Endothelial cell of umbilical vein (primary cell): ENCODE data around the gene GCDH. TPM values are rescaled to one million over a fixed set of nuclear protein-coding genes. Genes with fewer than 3 reads are reported as not detected.

Experiments
- BruUV-seq: library from RNA; stranded (reverse); fragments of 400-500 nt; replicated peaks from 2 replicates; lab custom pipeline; 2021; lab: Mats Ljungman, UMichigan
- CTCF ChIA-PET: fragments of 300-600, 350-600 bp; sonication (Branson Sonifier 250); formaldehyde crosslinking; loops from one replicate; lab custom pipeline; 2021; ENCODE audit warnings: antibody characterized with exemption, inconsistent platforms; lab: Charles Lee
- POLR2A ChIA-PET: fragments of 300-600, 350-600 bp; sonication (Branson Sonifier 250); formaldehyde crosslinking; loops from one replicate; lab custom pipeline; 2021; ENCODE audit warnings: antibody characterized with exemption, inconsistent platforms; lab: Charles Lee
- DNase-seq: peaks from one replicate; pipeline ENCODE4 v3.0.0-alpha.2; 2011; ENCODE audit warnings: low read depth, low spot score
- FAIRE-seq: peaks from 2 replicates; lab custom pipeline; 2011; peaks lifted over from hg19 to GRCh38; lab: Jason Lieb, UNC
- H2AFZ ChIP-seq: 2 replicates; pipeline ENCODE4 v1.6.0; 2012; ENCODE audit warnings: low read depth, low read length, control low read depth, inconsistent platforms
- H3K27ac ChIP-seq: 2 replicates; pipeline ENCODE4 v1.5.1; 2011; ENCODE audit warnings: low read depth, mild to moderate bottlenecking, control low read depth, low read length, moderate library complexity; ENCODE audit not compliant: insufficient read depth
- H3K27me3 ChIP-seq, 2 experiments: 2 replicates each; pipeline versions ENCODE4 v1.6.0 to v1.6.1; 2011; ENCODE audit warnings: low read length in 2 of 2, mixed read lengths in 1 of 2; ENCODE audit not compliant: control insufficient read depth in 2 of 2, insufficient read depth in 2 of 2
- H3K36me3 ChIP-seq, 2 experiments: 2 replicates in 1 of 2; 3 replicates in 1 of 2; pipeline ENCODE4 v1.5.1; 2011; ENCODE audit warnings: low read length in 2 of 2, mild to moderate bottlenecking in 1 of 2, moderate library complexity in 1 of 2; ENCODE audit not compliant: control insufficient read depth in 2 of 2, insufficient read depth in 2 of 2; ENCODE audit errors: extremely low read depth in 1 of 2
- H3K4me1 ChIP-seq: 3 replicates; pipeline ENCODE4 v1.5.1; 2011; ENCODE audit warnings: mild to moderate bottlenecking, low read length; ENCODE audit not compliant: control insufficient read depth, insufficient read depth; ENCODE audit errors: extremely low read depth
- H3K4me2 ChIP-seq: 2 replicates; pipeline ENCODE4 v1.6.1; 2011; ENCODE audit warnings: low read length, control low read depth, mixed read lengths; ENCODE audit not compliant: insufficient read depth
- H3K4me3 ChIP-seq, 3 experiments: fragments of 200-600 bp in 1 of 3; sonication (generic), shearing (Covaris generic) in 1 of 3; replicated peaks in 1 of 3; 2 replicates each; pipeline ENCODE4 v1.5.1; 2011 to 2016; ENCODE audit warnings: control low read depth in 3 of 3, low read length in 3 of 3, mild to moderate bottlenecking in 2 of 3, inconsistent platforms in 1 of 3, low read depth in 1 of 3, moderate library complexity in 1 of 3; ENCODE audit not compliant: insufficient read depth in 1 of 3
- H3K79me2 ChIP-seq: 2 replicates; pipeline ENCODE4 v1.6.0; 2012; ENCODE audit warnings: low read length, inconsistent platforms; ENCODE audit not compliant: control insufficient read depth, insufficient read depth
- H3K9ac ChIP-seq: replicated peaks from 2 replicates; pipeline ENCODE3; 2011; ENCODE audit warnings: low read length, control low read depth; ENCODE audit not compliant: insufficient read depth; ENCODE audit errors: extremely low read depth
- H3K9me1 ChIP-seq: replicated peaks from 3 replicates; pipeline ENCODE4 v1.6.0; 2011; ENCODE audit warnings: mild to moderate bottlenecking, low read length; ENCODE audit not compliant: control insufficient read depth, insufficient read depth; ENCODE audit errors: extremely low read depth
- H3K9me3 ChIP-seq: replicated peaks from 2 replicates; pipeline ENCODE4 v1.5.1; 2012; ENCODE audit warnings: low read length, inconsistent platforms; ENCODE audit not compliant: control insufficient read depth, insufficient read depth
- H4K20me1 ChIP-seq: replicated peaks from 2 replicates; pipeline ENCODE3; 2011; ENCODE audit warnings: mild to moderate bottlenecking, low read length; ENCODE audit not compliant: control insufficient read depth, insufficient read depth; ENCODE audit errors: extremely low read depth
- CTCF ChIP-seq, 2 donors: IDR thresholded peaks; 1 replicate in 1 of 2; 2 replicates in 1 of 2; pipeline ENCODE4 v1.5.1; 2011; ENCODE audit warnings: low read length in 2 of 2, mild to moderate bottlenecking in 2 of 2, moderate library complexity in 2 of 2, control low read depth in 1 of 2, inconsistent platforms in 1 of 2, low read depth in 1 of 2; ENCODE audit not compliant: insufficient read depth in 1 of 2; ENCODE audit errors: extremely low read depth in 1 of 2
- EZH2 ChIP-seq: IDR thresholded peaks from 2 replicates; pipeline ENCODE4 v1.6.1; 2012; ENCODE audit warnings: borderline replicate concordance, low read depth, mild to moderate bottlenecking, moderate library complexity, low read length, inconsistent platforms; ENCODE audit not compliant: severe bottlenecking
- FOS ChIP-seq: IDR thresholded peaks from 2 replicates; pipeline ENCODE4 v1.6.1; 2011; ENCODE audit warnings: mild to moderate bottlenecking, low read length, moderate library complexity, borderline replicate concordance; ENCODE audit not compliant: insufficient read depth
- GATA2 ChIP-seq: IDR thresholded peaks from 2 replicates; pipeline ENCODE4 v1.7.0; 2011; ENCODE audit warnings: low read depth, mild to moderate bottlenecking, moderate library complexity, mixed read lengths, low read length; ENCODE audit not compliant: insufficient read length, insufficient read depth
- JUN ChIP-seq: IDR thresholded peaks from 2 replicates; pipeline ENCODE4 v1.6.1; 2011; ENCODE audit warnings: borderline replicate concordance, low read depth; ENCODE audit not compliant: insufficient read length, insufficient read depth
- MAX ChIP-seq: IDR thresholded peaks from 2 replicates; pipeline ENCODE4 v1.6.1; 2011; ENCODE audit not compliant: insufficient read depth, insufficient read length
- MYC ChIP-seq: IDR thresholded peaks from one replicate; pipeline ENCODE4 v1.6.1; 2011; ENCODE audit warnings: mild to moderate bottlenecking, low read depth, low read length
- POLR2A ChIP-seq: IDR thresholded peaks from 2 replicates; pipeline ENCODE4 v1.6.1; 2012; ENCODE audit warnings: low read depth, mild to moderate bottlenecking, control low read depth, low read length
- POLR2AphosphoS5 ChIP-seq: IDR thresholded peaks from 2 replicates; pipeline ENCODE4 v1.6.1; 2012; ENCODE audit warnings: low read depth, mild to moderate bottlenecking, control low read depth, low read length, moderate library complexity; ENCODE audit not compliant: insufficient read depth
- dilution Hi-C: fragments of 300-500 bp; cut with MboI; formaldehyde crosslinking; loops from one replicate; pipeline ENCODE4 v1.15.0; 2019; ENCODE audit warnings: low sequenced_read_pairs; ENCODE audit not compliant: extremely low pct_ligation_motif_present
- intact Hi-C: fragments of 100-400 bp; cut with micrococcal nuclease; formaldehyde crosslinking; loops from one replicate; pipeline ENCODE4 v1.10.0; 2022
- polyA plus RNA-seq, 4 experiments: library from polyadenylated mRNA; depleted of rRNA in 3 of 4; stranded (reverse) in 3 of 4; unstranded in 1 of 4; fragments of >200 nt; gene quantifications; 2 replicates each; pipeline versions ENCODE4 v1.2.1 to v1.2.3, GENCODE V29; 2011 to 2012; ENCODE audit warnings: missing spikeins in 1 of 4
- total RNA-seq: library from RNA; stranded (reverse); gene quantifications from 2 replicates; pipeline ENCODE4 v1.2.3, GENCODE V29; 2021

Gene GCDH
- total and polyA plus RNA-seq, 2 donors (not counting 3 experiments of a cell fraction or from before 2014, with no cell fraction given) = 27.3 to 35.8 TPM

- no peak for TF ChIP-seq CTCF (IDR thresholded peaks at IDR 0.05; ENCODE audit: extremely low read depth in 1 of 2, insufficient read depth in 1 of 2, low read depth in 1 of 2, low read length in 2 of 2)
- no peak for TF ChIP-seq POLR2A
- no peak for TF ChIP-seq MAX
- TF ChIP-seq MYC = no peak
- no peak for TF ChIP-seq JUN
- no peak for TF ChIP-seq EZH2
- TF ChIP-seq POLR2AphosphoS5 = no peak
- TF ChIP-seq GATA2 = no peak
- TF ChIP-seq FOS = no peak
- H3K9me3 ChIP-seq = no peaks in the 10 kb centered on the region
- H3K4me3 ChIP-seq = no peak overlapping the region
- BruUV-seq = no TSS peak
- no peaks in the 10 kb centered on the region for H4K20me1 ChIP-seq
- no peaks in the 10 kb centered on the region for H3K9me1 ChIP-seq
- ChIA-PET POLR2A (interaction anchor here (1.6 kb wide), 1 partner anchor 9 kb away, joined by 6 read pairs; the partner anchor contains the start of gene RAD23A), CTCF (no interaction called here)
- dilution Hi-C loops (no loop called here), intact Hi-C loops (loop anchor here (10.0 kb wide), 1 partner anchor 152 kb away; no protein-coding TSS in a partner anchor)
- H3K27me3 ChIP-seq = no peaks in the 10 kb centered on the region
- H3K9ac ChIP-seq = no peak overlapping the region
- no peak for DNase-seq
- H3K36me3 ChIP-seq = peaks cover 13 to 19% of the 10 kb centered on the region in 2 experiments
- H3K27ac ChIP-seq = no peak overlapping the region
- H2AFZ ChIP-seq = no peak overlapping the region
- peaks cover 49% of the 10 kb centered on the region for H3K79me2 ChIP-seq
- no peak overlapping the region for H3K4me2 ChIP-seq
- FAIRE-seq = no peak
- peaks cover 33% of the 10 kb centered on the region for H3K4me1 ChIP-seq
These were observed 45.6 kb downstream of the GCDH start for GRCh38 chr19:12936582-12936981.
